ENCODE results near the gene MRPL32. TPM values are rescaled to one million over a fixed set of nuclear protein-coding genes. Genes with fewer than 3 reads are reported as not detected.

Gene MRPL32
- total RNA-seq, 1 experiment from 2014 or later = 101 TPM

DNA sequence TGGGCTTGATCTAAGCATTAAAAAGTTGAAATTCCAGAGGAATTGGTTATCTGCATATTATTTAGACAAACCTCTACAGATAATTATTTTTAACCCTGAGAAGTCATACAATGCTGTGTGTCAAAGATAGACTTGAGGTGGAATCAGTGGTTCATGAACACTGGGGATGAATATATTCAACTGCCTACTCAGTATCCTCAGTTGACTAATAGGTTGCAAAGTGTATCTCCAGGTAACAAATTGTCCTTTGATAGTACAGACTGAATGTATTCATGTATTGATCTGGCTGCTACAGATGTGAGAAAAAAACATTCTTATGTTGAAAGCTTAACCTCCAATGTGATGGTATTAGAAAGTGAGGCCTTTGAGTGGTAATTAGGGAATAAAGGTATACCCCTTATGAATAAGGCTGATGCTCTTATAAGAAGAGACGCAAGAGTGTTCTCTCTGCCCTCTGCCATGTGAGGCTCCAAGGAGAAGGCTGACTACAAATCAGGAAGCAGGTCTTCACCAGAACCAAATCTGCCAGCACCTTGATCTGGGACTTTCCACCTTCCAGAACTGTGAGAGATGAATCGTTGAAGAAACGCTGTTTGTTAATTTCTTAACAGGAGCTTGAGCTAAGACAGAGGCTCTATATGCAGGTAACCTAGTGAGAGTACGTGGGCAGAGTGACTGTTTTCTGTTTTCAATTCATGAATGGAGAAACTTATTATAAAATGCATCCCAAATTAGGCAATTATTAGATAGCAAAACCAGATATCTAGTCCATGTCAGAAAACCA lies 7.5 kb downstream of the MRPL32 start:
- no peaks in the 10 kb centered on the region for H4K20me1 ChIP-seq (ENCODE audit: control insufficient read depth, insufficient read depth, insufficient read length)
- no peak overlapping the region for H2BK12ac ChIP-seq (ENCODE audit: insufficient read length, low read depth, low read length)
- H3K27ac ChIP-seq (ENCODE audit: insufficient read length, low read depth, low read length) = no peak overlapping the region
- Mint-ChIP-seq H3K27me3 (ENCODE audit: low read depth) (no peaks in the 10 kb centered on the region), H3K9me3 (no peaks in the 10 kb centered on the region), H3K4me3 (no peak overlapping the region), H3K4me1 (peaks cover 6 to 10% of the 10 kb centered on the region in 2 experiments), H3K36me3 (ENCODE audit: insufficient read depth in 1 of 3, low read depth in 3 of 3) (peaks cover 15 to 47% (median 42%) of the 10 kb centered on the region in 3 experiments), H3K27ac (peak overlapping the region in 1 of 3 experiments; percentile 58; a peak in 1 of 7 replicates)
- H3K56ac ChIP-seq (ENCODE audit: insufficient read length, low read depth, low read length) = no peak overlapping the region
- H3K4me2 ChIP-seq (ENCODE audit: insufficient read depth, insufficient read length, low read length) = no peak overlapping the region
- no peak overlapping the region for H2BK120ac ChIP-seq (ENCODE audit: low read depth, low read length, poor library complexity, severe bottlenecking)
- H2BK20ac ChIP-seq (ENCODE audit: low read depth, low read length, poor library complexity, severe bottlenecking) = no peak overlapping the region
- H3K4me1 ChIP-seq (ENCODE audit: insufficient read depth, low read length) = no peaks in the 10 kb centered on the region; the same call in 1 of the 2 replicates
- no peaks in the 10 kb centered on the region for H3K9me3 ChIP-seq (ENCODE audit: control insufficient read depth, low read depth, low read length)
- no peaks in the 10 kb centered on the region for H3K79me1 ChIP-seq (ENCODE audit: insufficient read depth, low read depth, low read length, poor library complexity, severe bottlenecking)
- H3K14ac ChIP-seq (ENCODE audit: insufficient read depth, low read length) = no peak overlapping the region
- no peak overlapping the region for H3K4ac ChIP-seq (ENCODE audit: low read depth, low read length)
- no peak overlapping the region for H4K91ac ChIP-seq (ENCODE audit: insufficient read length, low read depth, low read length)
- H2AFZ ChIP-seq (ENCODE audit: low read length) = no peak overlapping the region
- no peak overlapping the region for H2BK5ac ChIP-seq (ENCODE audit: insufficient read length, low read length)
- no peak overlapping the region for H4K8ac ChIP-seq (replicated peaks; ENCODE audit: insufficient read length, low read depth, low read length)
- no peaks in the 10 kb centered on the region for H3K27me3 ChIP-seq (ENCODE audit: insufficient read depth, low read length)
- no peaks in the 10 kb centered on the region for H3K23me2 ChIP-seq (ENCODE audit: insufficient read length, low read depth, low read length, poor library complexity, severe bottlenecking)
- H3K9ac ChIP-seq (ENCODE audit: extremely low read depth, insufficient read length, low read length) = no peak overlapping the region
- no peaks in the 10 kb centered on the region for H3K79me2 ChIP-seq (ENCODE audit: insufficient read depth, low read length)
- no peak overlapping the region for H3K18ac ChIP-seq (ENCODE audit: insufficient read length, low read depth, low read length)
- no peak overlapping the region for H3K23ac ChIP-seq (ENCODE audit: insufficient read length, low read depth, low read length)
- WGBS (ENCODE audit: extremely low coverage, insufficient read length, low lambda C conversion rate) = no CpG with 5 or more reads among the region's 4 CpGs
- no peak overlapping the region for H2AK5ac ChIP-seq (ENCODE audit: insufficient read length, low read length)
- H4K5ac ChIP-seq (ENCODE audit: insufficient read length, low read depth, low read length) = no peak overlapping the region
- TF ChIP-seq, protein P1, sequence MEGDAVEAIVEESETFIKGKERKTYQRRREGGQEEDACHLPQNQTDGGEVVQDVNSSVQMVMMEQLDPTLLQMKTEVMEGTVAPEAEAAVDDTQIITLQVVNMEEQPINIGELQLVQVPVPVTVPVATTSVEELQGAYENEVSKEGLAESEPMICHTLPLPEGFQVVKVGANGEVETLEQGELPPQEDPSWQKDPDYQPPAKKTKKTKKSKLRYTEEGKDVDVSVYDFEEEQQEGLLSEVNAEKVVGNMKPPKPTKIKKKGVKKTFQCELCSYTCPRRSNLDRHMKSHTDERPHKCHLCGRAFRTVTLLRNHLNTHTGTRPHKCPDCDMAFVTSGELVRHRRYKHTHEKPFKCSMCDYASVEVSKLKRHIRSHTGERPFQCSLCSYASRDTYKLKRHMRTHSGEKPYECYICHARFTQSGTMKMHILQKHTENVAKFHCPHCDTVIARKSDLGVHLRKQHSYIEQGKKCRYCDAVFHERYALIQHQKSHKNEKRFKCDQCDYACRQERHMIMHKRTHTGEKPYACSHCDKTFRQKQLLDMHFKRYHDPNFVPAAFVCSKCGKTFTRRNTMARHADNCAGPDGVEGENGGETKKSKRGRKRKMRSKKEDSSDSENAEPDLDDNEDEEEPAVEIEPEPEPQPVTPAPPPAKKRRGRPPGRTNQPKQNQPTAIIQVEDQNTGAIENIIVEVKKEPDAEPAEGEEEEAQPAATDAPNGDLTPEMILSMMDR (conservative IDR thresholded peaks at IDR 0.05) = no peak
- no peak overlapping the region for H3T11ph ChIP-seq (ENCODE audit: low read length)
- DNase-seq = no peak
- H2BK15ac ChIP-seq (ENCODE audit: low read depth, low read length) = no peak overlapping the region

All from H9 (cell line).